Body of pancreas (tissue), 4 donors: Measurements from ENCODE around the gene GPR137B.

Experiments used
- CTCF ChIP-seq, 7 experiments: fragments of 450-650 bp in 4 of 7; fragments of 200-600 bp in 3 of 7; sonication (generic) in 3 of 7; IDR thresholded peaks; one replicate each; pipeline ENCODE4 v1.5.1; 2016 to 2019; ENCODE audit warnings: antibody characterized with exemption in 7 of 7
- POLR2A ChIP-seq, 3 donors: fragments of 450-650 bp; IDR thresholded peaks; one replicate each; pipeline ENCODE4 v1.6.1; 2016; ENCODE audit warnings: antibody characterized with exemption in 3 of 3, mild to moderate bottlenecking in 2 of 3

- no peak for TF ChIP-seq CTCF (IDR thresholded peaks at IDR 0.05)
- no peak for TF ChIP-seq POLR2A (IDR thresholded peaks at IDR 0.05)
Measured at GRCh38 chr1:236150986-236151385, 8.6 kb downstream of the GPR137B start.
